NOMO-1 (cell line): ENCODE results near the gene HAO2.
"Not testable (repeated sequence)": the region's sequence is repeated elsewhere in the genome, so short reads cannot be mapped to it uniquely, and the experiment has no call there.

Experiments
- DNase-seq, 2 experiments: peaks; one replicate each; lab custom pipeline; 2025; ENCODE audit not compliant: unreplicated experiment in 2 of 2; lab: John Stamatoyannopoulos, UW

The HAO2 gene

DNA sequence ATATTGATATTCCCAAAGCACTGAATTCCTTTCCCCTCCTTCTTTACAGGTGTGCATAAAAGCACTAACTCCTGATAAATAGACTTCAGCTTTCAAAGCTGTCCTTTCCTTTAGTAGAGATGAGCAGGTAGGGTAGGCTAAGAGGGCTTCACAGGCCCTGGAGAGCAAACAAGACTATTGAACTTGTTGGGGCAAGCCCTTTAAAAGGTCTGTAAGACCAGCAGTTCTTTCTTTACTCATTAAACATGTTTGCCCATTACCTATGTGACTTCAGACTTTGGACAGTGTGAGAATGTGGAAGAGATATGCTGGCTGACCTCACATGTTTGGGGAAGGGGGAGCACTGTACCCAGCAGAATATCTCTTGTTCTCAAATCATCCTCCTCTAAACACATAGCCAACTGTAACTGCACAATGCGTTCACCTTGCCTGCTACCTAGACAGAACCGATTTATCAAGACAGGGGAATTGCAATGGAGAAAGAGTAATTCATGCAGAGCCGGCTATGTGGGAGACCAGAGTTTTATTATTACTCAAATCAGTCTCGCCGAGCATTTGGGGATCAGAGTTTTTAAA, 27.1 kb upstream of the HAO2 start:
- no peak for DNase-seq

DNA sequence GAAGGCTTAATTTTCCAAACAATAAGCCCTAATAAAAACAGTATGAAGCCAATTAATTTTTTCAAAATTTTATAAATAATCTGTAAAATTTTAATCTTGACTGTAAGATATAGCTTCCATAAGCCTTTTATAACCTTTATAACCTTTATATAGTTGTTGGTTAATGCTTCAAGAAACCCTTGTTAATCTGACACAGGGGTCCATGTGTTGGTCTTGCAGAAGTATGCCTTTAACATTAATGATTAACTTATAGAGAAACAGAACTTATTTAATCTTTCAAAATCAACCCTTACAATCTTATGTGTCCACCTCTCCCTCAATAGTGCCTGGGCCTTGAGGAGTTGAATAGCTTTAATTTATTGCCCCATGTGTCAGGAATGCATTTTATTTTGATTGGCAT, 23.2 kb upstream of the HAO2 start:
- DNase-seq: no peak

DNA sequence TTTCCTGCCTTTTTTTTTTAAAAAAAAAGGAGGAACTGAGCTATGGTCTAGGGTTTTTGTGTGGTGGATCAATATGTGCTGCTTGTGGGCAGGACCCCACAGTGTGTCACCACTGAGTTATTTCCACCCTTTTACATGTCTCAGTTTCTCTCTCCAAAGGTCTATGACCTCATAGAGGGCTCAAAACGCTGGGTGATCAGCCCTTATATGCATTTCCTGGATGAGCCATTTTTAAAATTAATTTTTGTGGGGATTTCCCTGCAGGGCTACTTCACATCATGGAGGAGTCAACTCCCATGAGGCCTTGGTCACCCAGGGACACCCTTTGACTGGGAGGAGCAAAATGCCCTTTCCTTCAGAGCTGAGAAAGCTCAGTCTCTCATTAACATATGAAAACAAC, 20.7 kb upstream of the HAO2 start:
- no peak for DNase-seq

DNA sequence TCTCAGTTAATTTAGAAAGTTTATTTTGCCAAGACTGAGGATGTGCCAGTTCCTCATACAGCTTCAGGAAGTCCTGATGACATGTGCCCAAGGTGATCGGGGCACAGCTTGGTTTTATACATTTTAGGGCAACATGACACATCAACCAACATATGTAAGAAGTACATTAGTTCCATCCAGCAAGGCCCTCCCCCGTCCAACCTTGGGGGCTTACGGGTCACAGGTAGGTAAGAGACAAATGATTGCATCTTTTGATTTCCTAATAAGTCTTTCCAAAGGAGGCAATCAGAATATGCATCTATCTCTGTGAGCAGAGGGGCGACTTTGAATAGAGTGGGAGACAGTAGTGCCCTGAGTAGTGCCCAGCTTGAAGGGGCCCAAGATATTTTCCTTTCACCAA, 19.6 kb upstream of the HAO2 start:
- no peak for DNase-seq

DNA sequence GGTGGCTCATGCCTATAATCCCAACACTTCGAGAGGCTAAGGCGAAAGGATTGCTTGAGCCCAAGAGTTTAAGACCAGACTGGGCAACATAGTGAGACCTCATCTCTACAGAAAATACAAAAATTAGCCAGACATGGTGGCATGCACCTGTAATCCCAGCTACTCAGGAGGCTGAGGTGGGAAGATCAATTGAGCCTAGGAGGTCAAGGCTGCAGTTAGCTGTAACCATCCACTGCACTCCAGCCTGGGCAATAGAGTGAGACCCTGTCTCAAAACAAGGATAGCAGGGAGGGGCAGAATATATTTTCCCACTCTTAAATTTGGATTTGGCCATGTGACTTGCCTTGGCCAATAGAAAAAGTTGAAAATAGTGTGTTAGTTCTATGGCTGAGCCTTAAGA, 17.7 kb upstream of the HAO2 start:
- not testable (repeated sequence) for DNase-seq

DNA sequence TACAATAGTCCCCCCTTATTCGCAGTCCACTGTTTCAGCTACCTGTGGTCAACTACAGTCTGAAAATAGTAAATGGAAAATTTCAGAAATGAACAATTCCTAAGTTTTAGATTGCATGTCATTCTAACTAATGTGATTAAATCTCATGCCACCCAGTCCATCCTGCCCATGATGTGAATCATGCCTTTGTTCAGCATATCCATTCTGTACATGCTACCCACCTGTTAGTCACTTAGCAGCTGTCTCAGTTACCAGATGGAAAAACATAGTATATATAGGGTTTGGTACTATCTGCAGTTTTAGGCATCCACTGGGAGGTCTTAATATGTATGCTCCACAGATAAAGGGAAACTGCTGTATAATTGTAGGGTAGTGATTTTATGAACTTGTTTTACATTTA, 16.6 kb upstream of the HAO2 start:
- DNase-seq: no peak

DNA sequence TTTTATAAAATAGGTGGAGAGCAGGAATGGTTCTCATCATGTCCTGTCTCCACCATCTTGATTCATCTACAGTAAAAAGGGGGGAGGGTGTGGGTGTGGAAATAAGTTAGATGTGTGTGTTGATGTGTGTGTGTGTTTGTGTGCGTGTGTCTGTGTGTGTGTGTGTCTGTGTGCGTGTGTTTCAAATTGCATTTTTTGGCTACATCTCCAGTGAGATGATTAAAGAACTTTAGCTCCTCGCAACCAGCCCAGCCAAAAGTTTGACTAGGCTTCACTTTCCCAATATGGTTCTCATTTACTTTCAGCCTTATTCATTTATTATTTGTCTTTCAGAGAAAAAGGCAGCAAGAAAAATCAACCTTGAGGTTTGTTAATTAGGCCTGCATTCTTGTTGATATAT, 14.7 kb upstream of the HAO2 start:
- DNase-seq: no peak

DNA sequence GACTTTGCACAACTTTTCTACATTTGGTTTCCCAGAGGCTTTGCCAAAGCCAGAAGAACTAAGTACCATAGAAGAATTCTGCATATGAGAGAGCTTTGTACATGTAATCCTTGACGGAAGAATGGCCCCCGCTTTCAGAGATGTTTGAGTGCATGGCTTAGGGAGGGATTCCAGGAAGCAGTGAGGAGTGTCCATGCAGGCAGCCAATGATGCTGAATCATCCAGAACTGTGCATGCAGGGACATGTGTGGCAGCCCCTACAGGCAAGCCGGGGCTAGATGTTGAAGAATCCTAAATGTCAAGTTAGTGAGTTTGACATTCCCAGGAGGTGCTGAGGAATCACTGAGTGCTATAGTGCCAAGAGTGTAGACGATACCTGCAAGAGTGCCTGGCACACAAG, 9.9 kb upstream of the HAO2 start:
- no peak for DNase-seq

DNA sequence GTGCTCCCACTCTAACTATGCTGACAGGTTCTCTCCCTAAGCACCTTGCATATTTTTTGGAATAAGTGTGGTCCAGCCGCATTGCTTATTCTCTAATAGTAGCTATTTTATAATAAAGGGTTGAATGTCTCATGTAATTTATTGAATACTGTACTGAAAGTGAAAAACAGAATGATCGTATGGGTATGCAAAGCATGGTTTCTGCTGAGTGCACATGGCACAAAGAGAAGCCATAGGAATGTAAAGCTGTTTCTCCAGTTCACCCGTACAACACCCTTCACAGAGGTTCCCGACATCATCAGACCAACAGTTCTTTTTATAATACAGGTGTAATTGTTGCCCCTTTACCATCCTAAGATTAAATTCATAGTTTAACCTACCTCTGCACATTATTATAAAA, 8.9 kb upstream of the HAO2 start:
- no peak for DNase-seq

DNA sequence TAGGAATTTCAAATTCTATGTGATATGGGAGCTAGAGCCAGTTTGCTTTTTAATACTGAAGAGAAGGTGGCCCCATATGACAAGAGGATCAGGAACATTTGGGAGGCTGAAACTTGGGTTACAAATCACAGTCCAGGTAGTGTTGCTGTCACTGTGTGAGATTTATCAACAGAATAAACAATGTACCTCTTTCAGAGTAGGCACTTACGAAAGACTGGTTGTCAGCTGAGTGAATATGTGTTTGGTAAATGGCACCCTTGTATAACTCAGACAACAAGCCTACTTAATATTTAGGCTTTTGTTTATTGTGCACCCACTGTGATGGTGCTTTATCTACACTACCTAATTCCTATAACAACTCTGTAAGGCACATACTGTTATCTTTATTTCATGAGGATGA, 7.4 kb upstream of the HAO2 start:
- no peak for DNase-seq

DNA sequence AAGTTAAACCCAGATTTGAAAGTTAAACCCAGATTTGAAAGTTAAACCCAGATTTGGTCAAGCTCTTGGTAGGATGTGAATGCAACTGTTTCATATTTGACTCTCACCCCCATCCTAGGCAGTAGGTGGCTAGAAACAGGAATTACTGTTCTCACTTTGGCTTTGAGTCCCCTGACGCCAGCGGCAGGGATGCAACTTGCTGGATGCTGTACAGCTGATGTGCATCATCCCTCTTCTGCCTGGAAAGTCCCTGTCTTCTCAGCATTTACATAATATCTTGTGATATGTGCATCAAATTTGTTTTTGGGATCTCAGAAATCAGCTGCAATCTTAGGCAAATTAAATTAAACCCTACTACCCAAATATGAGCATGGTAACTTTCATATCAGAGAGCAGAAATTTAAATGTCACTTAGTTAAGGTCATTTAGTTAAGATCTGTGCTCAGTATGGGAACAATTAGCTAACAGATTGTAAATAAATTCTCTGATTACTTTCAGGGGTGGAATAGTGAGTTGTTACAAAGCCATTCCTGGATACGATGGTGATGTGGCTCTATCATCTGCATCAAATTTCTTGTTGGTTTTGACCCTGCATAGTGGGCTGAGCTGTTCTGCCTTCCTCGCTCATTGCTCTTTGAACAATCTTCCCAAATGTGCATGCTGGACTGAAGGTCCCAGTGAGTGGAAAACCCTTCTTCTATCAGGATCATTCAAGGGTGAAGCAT, 6.8 kb upstream of the HAO2 start:
- no peak for DNase-seq

DNA sequence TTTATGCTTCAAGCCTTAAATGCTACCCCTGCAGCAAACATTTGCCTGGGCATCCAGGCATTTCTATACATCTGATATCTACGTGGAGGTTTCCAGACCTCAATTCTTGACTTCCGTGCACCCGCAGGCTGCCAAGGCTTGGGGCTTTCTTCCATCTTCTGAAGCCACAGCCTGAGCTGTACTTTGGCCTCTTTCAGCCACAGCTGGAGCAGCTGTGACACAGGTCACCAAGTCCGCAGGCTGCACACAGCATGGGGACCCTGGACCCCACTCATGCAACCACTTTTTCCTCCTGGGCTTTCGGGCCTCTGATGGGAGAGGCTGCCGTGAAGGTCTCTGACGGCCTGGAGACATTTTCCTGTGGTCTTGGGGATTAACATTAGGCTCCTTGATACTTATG, 5.4 kb upstream of the HAO2 start:
- DNase-seq: no peak

DNA sequence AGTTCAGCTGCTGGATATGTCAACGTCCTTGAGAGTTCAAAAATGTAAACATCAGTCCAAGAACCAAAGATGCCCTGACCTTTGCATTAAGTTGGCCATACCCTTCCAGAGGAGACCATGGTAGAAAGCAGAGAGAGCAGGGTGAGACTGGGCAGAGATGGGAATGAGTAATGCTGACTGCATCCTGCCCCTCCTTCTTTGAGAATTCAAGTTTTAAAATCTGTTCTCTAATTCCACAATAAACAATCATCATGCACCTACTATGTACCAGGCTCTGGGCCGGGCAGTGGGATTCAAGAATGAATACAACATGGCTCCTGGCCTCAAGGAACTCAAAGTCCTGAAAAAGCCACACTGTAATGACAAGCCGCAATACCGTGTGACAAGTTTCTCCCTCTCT, 3.9 kb upstream of the HAO2 start:
- no peak for DNase-seq

DNA sequence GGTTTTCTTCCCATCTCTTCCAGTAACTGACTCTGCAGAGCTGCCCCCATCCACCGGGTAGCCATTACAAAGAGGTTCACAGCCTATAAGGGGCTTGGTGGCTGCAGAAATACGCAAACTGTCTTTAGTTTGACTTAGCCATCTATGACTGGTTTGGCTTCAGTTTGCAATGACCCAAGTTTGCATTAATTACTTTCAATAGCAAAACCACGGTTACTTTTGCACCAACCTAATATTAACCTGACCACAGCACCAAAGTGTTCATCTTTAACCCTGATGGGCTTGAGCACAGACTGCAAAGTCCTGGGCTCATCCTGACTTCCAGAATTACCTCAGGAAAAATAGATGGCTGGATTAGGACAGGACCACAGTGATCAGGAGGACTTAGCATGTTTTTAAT, 2.2 kb upstream of the HAO2 start:
- no peak for DNase-seq

DNA sequence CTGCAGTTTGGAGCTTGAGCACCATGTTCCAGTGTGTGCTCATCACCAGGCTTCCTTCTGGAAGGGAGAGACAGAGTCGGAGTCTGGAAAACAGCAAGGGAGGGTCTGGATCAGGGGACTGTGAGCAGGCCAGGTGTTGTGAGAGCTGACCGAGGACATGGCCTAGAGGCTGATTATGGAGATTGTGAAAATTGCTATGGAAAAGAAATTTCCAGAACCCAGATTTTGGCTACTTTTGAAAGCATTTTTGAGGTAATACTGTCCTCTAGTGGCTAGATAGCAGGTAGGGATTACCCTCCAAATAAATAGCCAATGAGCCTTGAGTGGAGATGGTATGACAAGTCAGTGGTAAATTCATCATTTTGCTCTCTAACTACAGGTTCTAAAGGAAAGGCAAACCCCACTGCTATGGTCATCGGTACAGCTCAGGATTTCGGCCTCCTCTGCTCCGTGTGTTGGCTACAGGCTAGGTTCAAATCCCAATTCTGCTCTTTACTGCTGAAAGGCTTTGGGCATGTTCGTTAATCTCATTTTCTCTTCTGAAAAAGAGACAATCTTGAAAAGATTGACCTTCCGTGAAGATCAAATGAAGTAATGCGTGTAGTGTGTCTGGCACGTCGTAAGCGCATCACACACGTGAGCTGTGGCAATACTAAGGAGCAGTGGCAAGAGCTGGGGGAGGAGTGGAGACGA, 1.0 kb upstream of the HAO2 start:
- no peak for DNase-seq

DNA sequence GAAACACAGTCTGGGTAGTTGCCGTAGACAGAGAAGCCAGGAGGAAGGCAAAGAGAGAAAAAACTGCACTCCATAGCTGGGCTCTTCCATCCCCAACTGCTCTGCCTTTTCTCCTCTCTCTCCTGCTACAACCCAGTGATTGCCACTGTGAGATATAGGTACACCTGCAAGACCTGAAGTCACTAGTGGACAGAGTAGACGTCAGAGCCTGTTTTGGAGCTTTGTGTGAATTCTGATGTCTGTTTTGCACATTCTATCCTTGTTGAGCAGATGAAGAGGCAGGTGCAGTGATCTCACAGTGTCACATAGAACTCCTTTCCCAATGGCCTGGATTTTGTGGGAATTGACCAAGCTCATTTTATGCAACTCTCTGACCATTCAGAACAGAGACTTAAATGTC, 2.2 kb downstream of the HAO2 start:
- no peak for DNase-seq

DNA sequence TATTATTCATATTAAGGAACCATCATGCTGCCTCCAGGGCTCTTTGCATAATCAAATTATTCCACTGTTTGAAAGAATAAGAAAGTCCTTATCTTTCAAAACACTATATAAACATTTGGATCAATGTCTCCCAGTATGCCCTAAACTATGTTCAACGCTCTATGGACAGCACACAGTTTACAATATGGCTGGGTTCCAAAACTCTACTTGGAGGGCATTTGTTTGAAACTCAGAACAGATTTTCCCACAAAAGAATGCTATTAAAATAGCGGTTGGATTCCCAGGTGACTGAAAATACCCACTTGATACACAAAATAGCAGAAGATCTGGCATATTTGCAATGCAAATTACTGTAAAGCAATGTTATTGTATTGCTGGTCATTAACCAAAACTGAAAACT, 3.2 kb downstream of the HAO2 start:
- no peak for DNase-seq

DNA sequence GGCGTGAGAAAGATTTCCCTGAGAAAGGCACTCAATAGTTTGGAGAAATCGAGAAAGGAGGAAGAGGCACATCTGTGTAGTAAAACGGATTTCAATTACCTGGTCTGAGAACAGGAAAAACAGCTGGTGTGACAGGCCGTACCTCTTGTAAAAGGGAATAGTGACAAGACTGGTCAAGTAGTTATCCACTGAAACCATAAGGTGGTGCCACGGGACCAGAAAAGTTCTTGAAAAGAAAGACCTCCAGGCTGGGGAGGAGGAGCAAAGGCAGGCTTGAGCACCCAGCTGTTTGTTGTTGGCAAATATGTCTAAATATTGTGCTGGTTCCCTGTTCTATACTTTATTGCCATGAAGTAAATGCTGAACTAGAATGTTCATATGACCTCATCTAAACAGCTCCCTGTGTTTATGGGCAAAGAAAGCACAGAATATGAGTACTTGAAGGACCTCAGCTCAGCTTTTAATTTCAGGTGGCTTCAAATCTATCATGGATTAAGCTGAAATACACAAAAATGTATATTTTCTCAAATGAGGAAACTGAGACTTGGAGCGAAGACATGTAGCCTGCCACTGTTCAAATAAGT, 4.0 kb downstream of the HAO2 start:
- DNase-seq: no peak

DNA sequence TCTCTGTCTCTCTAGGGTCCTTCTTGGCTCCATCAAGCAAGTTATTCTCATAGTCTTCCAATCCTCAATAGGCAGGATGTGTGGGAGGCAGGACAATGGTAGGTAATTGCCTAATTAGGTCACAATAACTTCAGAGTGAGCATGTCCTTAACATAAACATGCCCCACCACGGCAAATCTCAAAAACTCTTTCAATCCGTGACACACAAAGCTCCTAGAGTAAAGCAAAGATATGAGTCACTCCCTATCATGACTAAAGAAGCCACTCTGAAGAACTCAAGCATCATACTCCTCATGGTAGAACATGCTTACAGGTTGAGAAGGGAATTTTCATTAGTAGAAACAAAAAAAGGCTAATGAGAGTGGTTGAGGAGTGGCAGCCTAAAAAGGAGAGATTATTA, 4.9 kb downstream of the HAO2 start:
- DNase-seq: no peak

DNA sequence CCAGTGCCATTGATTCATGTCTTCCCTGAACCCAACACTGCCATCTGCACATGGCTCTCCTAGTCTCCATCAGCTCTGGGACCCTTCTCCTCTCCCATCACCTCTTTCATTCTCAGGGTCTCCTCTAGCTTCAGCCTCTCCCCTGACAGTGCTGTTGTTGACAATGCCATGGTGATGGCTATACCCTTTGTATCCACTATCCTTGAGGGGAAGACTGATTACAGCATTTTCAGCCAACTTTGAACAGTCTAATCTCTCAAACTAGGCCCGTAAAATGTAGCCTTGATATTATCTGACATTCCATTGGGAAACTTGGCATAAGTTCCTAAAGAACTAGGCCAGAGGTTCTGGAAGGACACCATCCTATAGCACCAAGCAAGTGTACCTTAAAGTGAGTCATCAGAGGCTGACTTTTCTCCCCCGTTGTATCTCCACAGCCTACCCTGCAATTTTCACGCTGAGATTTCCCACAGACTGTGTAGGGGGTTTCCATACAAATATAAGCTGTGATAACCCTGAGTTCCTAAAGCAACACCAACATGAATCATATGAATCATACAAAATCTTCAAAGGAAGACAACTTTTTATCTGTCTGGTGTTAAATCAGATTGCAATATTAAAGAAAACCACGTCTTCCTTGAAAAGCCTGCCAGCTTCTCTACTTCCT, 5.8 kb downstream of the HAO2 start:
- DNase-seq: no peak

DNA sequence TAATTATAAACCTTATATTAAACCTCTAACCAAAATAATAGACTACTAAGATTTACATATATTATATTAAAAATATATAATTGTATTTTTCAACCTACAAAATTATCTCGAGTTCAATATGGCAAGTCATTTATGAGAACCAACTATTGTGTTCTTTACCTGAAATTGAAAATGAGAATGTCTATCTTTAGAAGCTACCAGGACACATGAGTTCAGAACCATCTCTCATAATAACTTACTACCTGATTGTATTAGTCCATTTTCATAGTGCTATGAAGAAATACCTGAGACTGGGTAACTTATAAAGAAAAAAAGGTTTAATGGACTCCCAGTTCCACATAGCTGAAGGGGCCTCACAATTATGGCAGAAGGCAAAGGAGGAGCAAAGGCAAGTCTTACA, 6.8 kb downstream of the HAO2 start:
- DNase-seq: no peak

DNA sequence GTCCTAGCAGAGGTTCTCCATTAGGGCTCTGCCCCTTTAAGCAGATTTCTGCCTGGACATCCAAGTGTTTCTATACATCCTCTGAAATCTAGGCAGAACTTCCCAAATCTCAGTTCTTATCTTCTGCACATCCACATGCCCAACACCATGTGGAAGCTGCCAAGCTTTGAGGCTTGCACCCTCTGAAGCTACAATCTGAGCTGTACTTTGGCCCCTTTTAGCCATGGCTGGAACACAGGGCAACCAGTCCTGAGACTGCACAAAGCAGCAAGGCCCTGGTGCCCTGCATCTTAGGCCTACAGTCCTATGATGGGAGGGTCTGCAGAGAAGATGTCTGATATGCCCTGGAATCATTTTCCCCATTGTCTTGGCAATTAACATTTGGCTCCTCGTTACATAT, 8.0 kb downstream of the HAO2 start:
- DNase-seq: no peak
